GM13976 (cell line): ENCODE results near the gene CCNL1.
"Not testable (repeated sequence)": the region's sequence is repeated elsewhere in the genome, so short reads cannot be mapped to it uniquely, and the experiment has no call there.

ENCODE experiments used
- DNase-seq: peaks from one replicate; pipeline ENCODE4 v3.0.0; 2012; ENCODE audit warnings: low spot score
- in situ Hi-C: fragments of 300-500 bp; cut with MboI; formaldehyde crosslinking; loops from one replicate; pipeline ENCODE4 v1.12.0; 2022; ENCODE audit warnings: low sequenced_read_pairs, mixed read lengths, inconsistent platforms; ENCODE audit not compliant: unreplicated experiment
- TF ChIP-seq, protein P1 (sequence below): IDR thresholded peaks from 2 replicates; pipeline ENCODE4 v1.5.1; 2012; ENCODE audit warnings: borderline replicate concordance, mild to moderate bottlenecking; ENCODE audit not compliant: insufficient read depth; ENCODE audit errors: extremely low read depth, missing control alignments, control extremely low read depth

Gene CCNL1

DNA sequence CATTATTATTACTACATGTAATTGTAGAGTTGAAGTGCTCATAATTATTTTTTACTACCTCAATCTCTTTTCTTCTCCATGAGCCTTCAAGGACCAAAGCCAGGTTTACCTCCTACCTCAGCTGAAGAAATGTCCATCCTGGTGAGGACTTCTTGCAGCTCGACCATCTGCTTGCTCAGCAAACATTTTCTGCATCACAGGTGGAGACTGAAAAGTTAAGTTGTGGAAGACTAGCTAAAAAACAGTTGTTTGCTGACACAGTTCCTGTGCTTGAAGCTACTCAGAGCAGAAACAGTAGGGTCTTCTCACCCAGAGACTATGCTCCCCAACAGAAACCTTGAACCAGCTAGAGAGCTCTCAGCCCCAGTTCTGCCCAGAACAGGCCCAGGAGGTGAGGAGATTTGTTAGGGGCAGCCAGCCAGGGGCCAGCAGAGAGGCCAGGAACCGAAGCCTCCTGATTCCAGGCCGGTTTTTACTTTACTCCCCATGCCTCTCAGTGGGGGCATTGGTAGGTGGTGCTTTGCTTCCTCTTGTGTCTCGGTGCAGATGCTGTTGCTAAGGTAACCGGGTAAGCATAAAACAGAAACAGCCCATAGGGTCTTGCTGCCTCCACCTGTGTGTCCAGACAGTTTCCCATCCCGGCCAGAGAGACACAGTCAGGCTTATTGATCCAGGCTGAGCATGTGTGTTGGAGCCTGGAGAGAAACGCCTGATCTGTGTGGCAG is 54.9 kb downstream of the CCNL1 start:
- TF ChIP-seq, protein P1, sequence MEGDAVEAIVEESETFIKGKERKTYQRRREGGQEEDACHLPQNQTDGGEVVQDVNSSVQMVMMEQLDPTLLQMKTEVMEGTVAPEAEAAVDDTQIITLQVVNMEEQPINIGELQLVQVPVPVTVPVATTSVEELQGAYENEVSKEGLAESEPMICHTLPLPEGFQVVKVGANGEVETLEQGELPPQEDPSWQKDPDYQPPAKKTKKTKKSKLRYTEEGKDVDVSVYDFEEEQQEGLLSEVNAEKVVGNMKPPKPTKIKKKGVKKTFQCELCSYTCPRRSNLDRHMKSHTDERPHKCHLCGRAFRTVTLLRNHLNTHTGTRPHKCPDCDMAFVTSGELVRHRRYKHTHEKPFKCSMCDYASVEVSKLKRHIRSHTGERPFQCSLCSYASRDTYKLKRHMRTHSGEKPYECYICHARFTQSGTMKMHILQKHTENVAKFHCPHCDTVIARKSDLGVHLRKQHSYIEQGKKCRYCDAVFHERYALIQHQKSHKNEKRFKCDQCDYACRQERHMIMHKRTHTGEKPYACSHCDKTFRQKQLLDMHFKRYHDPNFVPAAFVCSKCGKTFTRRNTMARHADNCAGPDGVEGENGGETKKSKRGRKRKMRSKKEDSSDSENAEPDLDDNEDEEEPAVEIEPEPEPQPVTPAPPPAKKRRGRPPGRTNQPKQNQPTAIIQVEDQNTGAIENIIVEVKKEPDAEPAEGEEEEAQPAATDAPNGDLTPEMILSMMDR, result no peak
- in situ Hi-C loops, result no loop called here
- DNase-seq, result peak; percentile 42

DNA sequence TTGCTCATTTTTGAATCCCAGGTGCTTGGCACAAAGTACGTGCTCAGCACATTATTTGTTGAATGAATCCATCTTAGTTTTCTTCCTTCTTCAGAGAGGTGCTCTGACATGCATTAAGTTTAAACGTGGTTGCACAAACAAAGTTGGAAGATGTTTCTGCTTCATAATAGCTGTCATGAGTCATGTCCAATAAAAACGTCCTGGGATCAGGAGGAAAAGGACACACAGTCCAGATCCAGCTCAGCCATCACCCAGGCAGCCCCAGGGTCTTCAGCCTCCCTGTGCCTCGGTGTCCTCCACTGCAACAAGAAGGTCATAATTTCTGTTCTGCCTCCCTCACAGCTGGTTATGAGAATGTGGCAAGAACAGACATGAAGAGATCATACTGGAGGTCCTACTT is 55.4 kb downstream of the CCNL1 start:
- in situ Hi-C loops, result no loop called here
- TF ChIP-seq, protein P1, result no peak
- no peak for DNase-seq

DNA sequence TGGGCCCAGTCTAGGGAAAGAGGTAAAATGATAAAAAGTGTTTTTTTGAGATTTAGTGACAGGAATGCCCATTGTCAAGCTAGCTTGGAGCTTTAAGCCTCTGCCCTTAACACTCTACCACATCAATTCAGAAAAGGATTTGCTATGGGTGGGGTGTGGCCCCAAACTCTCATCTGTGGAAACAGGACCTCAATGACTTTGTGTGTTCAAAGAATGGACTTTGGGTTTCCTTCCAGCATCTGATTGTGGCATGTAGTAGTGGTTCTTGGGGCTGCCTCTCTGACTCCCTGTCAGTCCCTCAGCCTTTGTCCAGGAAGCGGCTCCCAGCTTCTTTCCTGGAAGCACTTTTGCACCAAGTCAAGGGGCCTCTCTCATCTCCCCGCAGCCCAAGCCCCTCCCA is 56.1 kb downstream of the CCNL1 start:
- no peak for DNase-seq
- TF ChIP-seq, protein P1, result no peak
- in situ Hi-C loops, result no loop called here

DNA sequence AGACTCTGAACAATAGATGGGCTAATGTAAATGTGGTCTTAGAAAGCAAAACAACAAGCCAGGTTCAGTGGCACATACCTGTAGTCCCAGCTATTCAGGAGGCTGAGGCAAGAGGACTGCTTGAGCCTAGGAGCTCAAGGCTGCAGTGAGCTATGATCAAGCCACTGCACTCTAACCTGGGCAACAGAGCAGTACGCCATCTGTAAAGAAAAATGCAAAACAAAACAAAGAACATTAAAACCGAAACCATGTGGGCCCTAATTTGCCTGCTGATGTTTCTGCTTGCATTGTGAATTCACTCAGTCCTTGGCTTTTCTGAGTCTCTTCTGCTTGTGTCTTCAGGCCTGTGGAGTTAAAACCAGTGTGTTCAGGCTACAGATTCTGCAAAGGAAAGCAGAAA is 56.7 kb downstream of the CCNL1 start:
- in situ Hi-C loops, result no loop called here
- peak; percentile 67 for DNase-seq
- TF ChIP-seq, protein P1, result no peak

DNA sequence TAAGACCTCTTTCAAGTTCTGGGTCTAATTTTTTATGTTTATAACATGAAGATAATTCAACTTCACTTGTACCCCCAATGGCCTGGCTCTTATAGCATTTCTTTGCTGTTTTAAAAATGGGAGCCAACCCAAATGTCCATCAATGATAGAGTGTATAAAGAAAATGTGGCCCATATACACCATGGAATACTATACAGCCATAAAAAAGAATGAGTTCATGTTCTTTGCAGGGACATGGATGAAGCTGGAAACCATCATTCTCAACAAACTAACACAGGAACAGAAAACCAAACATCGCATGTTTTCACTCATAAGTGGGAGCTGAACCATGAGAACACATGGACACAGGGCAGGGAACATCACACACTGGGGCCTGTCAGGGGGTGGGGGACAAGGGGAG is 57.4 kb downstream of the CCNL1 start:
- DNase-seq, in situ Hi-C loops: not testable (repeated sequence)

DNA sequence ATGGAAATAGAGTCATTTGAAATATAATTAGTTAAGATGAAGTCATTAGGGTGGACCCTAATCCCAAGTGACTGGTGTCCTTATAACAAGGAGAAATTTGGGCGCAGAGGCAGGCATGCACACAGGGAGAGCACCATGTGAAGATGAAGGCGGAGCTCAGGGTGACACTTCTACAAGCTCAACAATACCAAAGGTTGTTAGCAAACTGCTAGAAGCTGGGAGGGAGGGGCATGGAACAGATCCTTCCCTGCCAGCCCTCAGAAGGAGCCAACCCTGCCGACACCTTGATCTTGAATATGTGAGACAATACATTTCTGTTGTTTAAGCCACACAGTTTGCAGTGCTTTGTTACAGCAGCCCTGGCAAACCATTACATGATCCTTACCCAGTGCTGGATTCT is 57.8 kb downstream of the CCNL1 start:
- in situ Hi-C loops, result no loop called here
- TF ChIP-seq, protein P1, result no peak
- DNase-seq, result no peak

DNA sequence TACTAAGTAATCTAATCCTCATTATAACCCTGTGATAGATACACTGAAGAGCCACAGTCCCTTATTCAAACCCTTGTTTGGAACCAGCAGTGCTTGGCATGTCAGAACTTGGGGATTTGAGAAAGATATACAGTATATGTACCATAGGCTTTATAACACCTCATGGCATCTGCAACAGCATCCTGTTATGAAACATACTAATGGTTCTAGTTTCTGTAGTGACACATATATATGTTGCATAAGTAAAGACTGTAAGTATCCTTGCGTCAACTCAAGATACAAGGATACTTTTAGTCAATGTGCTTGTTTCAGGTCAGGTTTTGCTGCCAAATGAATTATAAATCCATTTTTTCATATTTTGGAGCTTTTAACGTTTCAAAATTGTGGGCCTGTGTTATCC is 58.5 kb downstream of the CCNL1 start:
- TF ChIP-seq, protein P1, result no peak
- in situ Hi-C loops, result no loop called here
- no peak for DNase-seq
